Measurements from ENCODE around the gene FGD1. TPM values are rescaled to one million over a fixed set of nuclear protein-coding genes. Genes with fewer than 3 reads are reported as not detected.
A peak's percentile ranks its signal among the peaks of the same experiment; 100 is the strongest.

FGD1 gene
- total RNA-seq, 1 donor from 2014 or later: 0.14 TPM

GRCh38 chrX:54439960-54440871 lies 55.8 kb downstream of the FGD1 start, which contains the start of gene TSR2:
Gene TSR2, plus strand, starts transcription at chrX:54440404. Its CDS starts 18 bp downstream, at chrX:54440422.
- H3K27me3 Mint-ChIP-seq: no peaks in the 10 kb centered on the region
- H3K4me3 Mint-ChIP-seq: peak within 1 kb of the TSS; percentile 96
- peak within 1 kb of the TSS; percentile 92 for H3K27ac Mint-ChIP-seq
- no peaks in the 10 kb centered on the region for H3K9me3 Mint-ChIP-seq
- H3K36me3 Mint-ChIP-seq (ENCODE audit: low read depth): peaks cover 21% of the 10 kb centered on the region
- peaks cover 14% of the 10 kb centered on the region for H3K4me1 Mint-ChIP-seq
- DNase-seq: peak; percentile 93
- intact Hi-C loops (cut with micrococcal nuclease): loop anchor here (1.0 to 5.0 kb wide), 6 partner anchors 91 to 753 kb away; partner anchors contain the start of genes FAM120C, GNL3L, HUWE1 and MAGED2

- no peak overlapping the region for H3K27ac Mint-ChIP-seq
- no peaks in the 10 kb centered on the region for H3K27me3 Mint-ChIP-seq
Observed at GRCh38 chrX:54435121-54435520, 60.9 kb downstream of the FGD1 start.

GRCh38 chrX:54430519-54430918 lies 65.5 kb downstream of the FGD1 start:
- Mint-ChIP-seq H3K4me1 (no peaks in the 10 kb centered on the region), H3K36me3 (ENCODE audit: low read depth) (no peaks in the 10 kb centered on the region), H3K27me3 (peaks cover 4% of the 10 kb centered on the region), H3K9me3 (no peaks in the 10 kb centered on the region), H3K4me3 (no peak overlapping the region), H3K27ac (no peak overlapping the region)
- intact Hi-C loops (cut with micrococcal nuclease): no loop called here
- no peak for DNase-seq

More at GRCh38 chrX:54435121-54435520, 60.9 kb downstream of the FGD1 start:
- peaks cover 3% of the 10 kb centered on the region for H3K4me1 Mint-ChIP-seq
- H3K9me3 Mint-ChIP-seq: no peaks in the 10 kb centered on the region
- intact Hi-C loops (cut with micrococcal nuclease): no loop called here
- no peak overlapping the region for H3K4me3 Mint-ChIP-seq
- H3K36me3 Mint-ChIP-seq (ENCODE audit: low read depth): no peaks in the 10 kb centered on the region
- DNase-seq: no peak

- Mint-ChIP-seq H3K4me3 (no peak overlapping the region), H3K9me3 (no peaks in the 10 kb centered on the region), H3K36me3 (ENCODE audit: low read depth) (no peaks in the 10 kb centered on the region), H3K27ac (no peak overlapping the region), H3K4me1 (no peaks in the 10 kb centered on the region), H3K27me3 (peaks cover 4% of the 10 kb centered on the region)
- DNase-seq: no peak
- intact Hi-C loops (cut with micrococcal nuclease): no loop called here
Observed at GRCh38 chrX:54427837-54428424, 68.1 kb downstream of the FGD1 start.

GRCh38 chrX:54423161-54423888 lies 72.7 kb downstream of the FGD1 start:
- H3K4me1 Mint-ChIP-seq: no peaks in the 10 kb centered on the region

GRCh38 chrX:54422168-54422567 lies 73.9 kb downstream of the FGD1 start:
- Mint-ChIP-seq H3K27me3 (peaks cover 7% of the 10 kb centered on the region), H3K36me3 (ENCODE audit: low read depth) (no peaks in the 10 kb centered on the region), H3K9me3 (no peaks in the 10 kb centered on the region), H3K27ac (no peak overlapping the region), H3K4me3 (no peak overlapping the region), H3K4me1 (no peaks in the 10 kb centered on the region)
- DNase-seq: no peak
- intact Hi-C loops (cut with micrococcal nuclease): no loop called here

More at GRCh38 chrX:54423161-54423888, 72.7 kb downstream of the FGD1 start:
- H3K9me3 Mint-ChIP-seq: no peaks in the 10 kb centered on the region
- no peaks in the 10 kb centered on the region for H3K36me3 Mint-ChIP-seq (ENCODE audit: low read depth)
- intact Hi-C loops (cut with micrococcal nuclease): no loop called here
- peaks cover 5% of the 10 kb centered on the region for H3K27me3 Mint-ChIP-seq
- peak; percentile 54 for DNase-seq
- H3K4me3 Mint-ChIP-seq: no peak overlapping the region
- no peak overlapping the region for H3K27ac Mint-ChIP-seq

- Mint-ChIP-seq H3K27ac (no peak overlapping the region), H3K27me3 (peaks cover 17% of the 10 kb centered on the region), H3K9me3 (no peaks in the 10 kb centered on the region), H3K4me3 (no peak overlapping the region), H3K36me3 (ENCODE audit: low read depth) (no peaks in the 10 kb centered on the region), H3K4me1 (peaks cover 5% of the 10 kb centered on the region)
- intact Hi-C loops (cut with micrococcal nuclease): no loop called here
- DNase-seq: no peak
Observed at GRCh38 chrX:54419559-54420302, 76.3 kb downstream of the FGD1 start.

- DNase-seq: no peak
- Mint-ChIP-seq H3K36me3 (ENCODE audit: low read depth) (no peaks in the 10 kb centered on the region), H3K9me3 (no peaks in the 10 kb centered on the region), H3K4me1 (peaks cover 5% of the 10 kb centered on the region), H3K27me3 (peaks cover 26% of the 10 kb centered on the region), H3K27ac (no peak overlapping the region), H3K4me3 (no peak overlapping the region)
- intact Hi-C loops (cut with micrococcal nuclease): no loop called here
Observed at GRCh38 chrX:54416965-54417364, 79.1 kb downstream of the FGD1 start.

- no peaks in the 10 kb centered on the region for H3K9me3 Mint-ChIP-seq
- peaks cover 26% of the 10 kb centered on the region for H3K27me3 Mint-ChIP-seq
- no peak for DNase-seq
- H3K36me3 Mint-ChIP-seq (ENCODE audit: low read depth): no peaks in the 10 kb centered on the region
- intact Hi-C loops (cut with micrococcal nuclease): no loop called here
- no peak overlapping the region for H3K27ac Mint-ChIP-seq
- H3K4me1 Mint-ChIP-seq: peaks cover 5% of the 10 kb centered on the region
- no peak overlapping the region for H3K4me3 Mint-ChIP-seq
Observed at GRCh38 chrX:54415534-54416350, 80.3 kb downstream of the FGD1 start.

- Mint-ChIP-seq H3K36me3 (ENCODE audit: low read depth) (no peaks in the 10 kb centered on the region), H3K4me3 (no peak overlapping the region), H3K4me1 (peaks cover 8% of the 10 kb centered on the region), H3K9me3 (no peaks in the 10 kb centered on the region), H3K27ac (no peak overlapping the region), H3K27me3 (peaks cover 21% of the 10 kb centered on the region)
- intact Hi-C loops (cut with micrococcal nuclease): no loop called here
- peak; percentile 48 for DNase-seq
Observed at GRCh38 chrX:54413753-54414152, 82.3 kb downstream of the FGD1 start.

- Mint-ChIP-seq H3K4me1 (peaks cover 8% of the 10 kb centered on the region), H3K27me3 (peaks cover 21% of the 10 kb centered on the region), H3K4me3 (no peak overlapping the region), H3K9me3 (no peaks in the 10 kb centered on the region), H3K36me3 (ENCODE audit: low read depth) (no peaks in the 10 kb centered on the region), H3K27ac (no peak overlapping the region)
- intact Hi-C loops (cut with micrococcal nuclease): no loop called here
- DNase-seq: no peak
Observed at GRCh38 chrX:54411732-54412131, 84.3 kb downstream of the FGD1 start.

GRCh38 chrX:54407266-54407665 lies 88.8 kb downstream of the FGD1 start:
- Mint-ChIP-seq H3K36me3 (ENCODE audit: low read depth) (no peaks in the 10 kb centered on the region), H3K4me1 (peaks cover 3% of the 10 kb centered on the region), H3K4me3 (no peak overlapping the region), H3K27ac (no peak overlapping the region), H3K9me3 (no peaks in the 10 kb centered on the region), H3K27me3 (peaks cover 16% of the 10 kb centered on the region)
- no peak for DNase-seq
- intact Hi-C loops (cut with micrococcal nuclease): no loop called here

- Mint-ChIP-seq H3K9me3 (no peaks in the 10 kb centered on the region), H3K27me3 (no peaks in the 10 kb centered on the region), H3K4me1 (no peaks in the 10 kb centered on the region), H3K4me3 (no peak overlapping the region), H3K36me3 (ENCODE audit: low read depth) (no peaks in the 10 kb centered on the region), H3K27ac (no peak overlapping the region)
- intact Hi-C loops (cut with micrococcal nuclease): no loop called here
- DNase-seq: no peak
Observed at GRCh38 chrX:54397113-54397512, 98.9 kb downstream of the FGD1 start.

Measured in activated CD4-positive, alpha-beta T cell treated with anti-CD3 and anti-CD28 coated beads, Interleukin-2, amount 10 ng/mL, durations not matched to agents 24 days and 14 days (primary cell).